DOHH2 (cell line): ENCODE measurements around the gene PPM1M.

Experiments used
- CTCF ChIP-seq: fragments of 200-600 bp; sonication (generic); IDR thresholded peaks from one replicate; pipeline ENCODE4 v1.5.1; 2014; ENCODE audit warnings: antibody characterized with exemption, mild to moderate bottlenecking, low read depth, low read length; ENCODE audit not compliant: poor library complexity, severe bottlenecking
- EZH2phosphoT487 ChIP-seq: fragments of 200-600 bp; sonication (generic); IDR thresholded peaks from 2 replicates; pipeline ENCODE4 v1.6.1; 2017; ENCODE audit warnings: borderline replicate concordance, mild to moderate bottlenecking, antibody characterized with exemption, low read length, moderate library complexity, mixed read lengths

- no peak for TF ChIP-seq CTCF
- no peak for TF ChIP-seq EZH2phosphoT487
Measured at GRCh38 chr3:52277071-52277964, 31.8 kb downstream of the PPM1M start.
